MG63 (cell line): ENCODE measurements around the gene UNC13B. TPM values are rescaled to one million over a fixed set of nuclear protein-coding genes. Genes with fewer than 3 reads are reported as not detected.

ENCODE experiments used
- DNase-seq: peaks from one replicate; pipeline ENCODE4 v3.0.0-alpha.2; 2020
- H3K27me3 ChIP-seq: fragments of 250-450 bp; sonication (Bioruptor Pico); 2 replicates; pipeline ENCODE4 v1.5.1; 2020; ENCODE audit warnings: mild to moderate bottlenecking, moderate library complexity
- H3K36me3 ChIP-seq: fragments of 250-450 bp; sonication (Bioruptor Pico); 2 replicates; pipeline ENCODE4 v1.5.1; 2020; ENCODE audit warnings: mild to moderate bottlenecking, moderate library complexity
- H3K4me3 ChIP-seq: fragments of 250-450 bp; sonication (Bioruptor Pico); 2 replicates; pipeline ENCODE4 v1.5.1; 2020; ENCODE audit warnings: mild to moderate bottlenecking, moderate library complexity
- H3K9me3 ChIP-seq: fragments of 250-450 bp; sonication (Bioruptor Pico); 2 replicates; pipeline ENCODE4 v1.5.1; 2020; ENCODE audit warnings: mild to moderate bottlenecking, moderate library complexity
- total RNA-seq: library from RNA; depleted of rRNA; stranded (reverse); fragments of >200 nt; shearing (Covaris generic); gene quantifications from 2 replicates; pipeline ENCODE4 v1.2.3, GENCODE V29; 2014; ENCODE audit warnings: low replicate concordance

UNC13B gene
- total RNA-seq, 1 experiment from 2014 or later: 2.4 TPM

GRCh38 chr9:35364817-35365585 is 203.2 kb downstream of the UNC13B start:
- no peaks in the 10 kb centered on the region; the same call in 1 of the 2 replicates for H3K27me3 ChIP-seq
- no peaks in the 10 kb centered on the region for H3K9me3 ChIP-seq
- H3K4me3 ChIP-seq: no peak overlapping the region
- no peak for DNase-seq
- no peaks in the 10 kb centered on the region for H3K36me3 ChIP-seq

- Histone ChIP-seq H3K36me3 (no peaks in the 10 kb centered on the region), H3K9me3 (no peaks in the 10 kb centered on the region), H3K27me3 (no peaks in the 10 kb centered on the region; the same call in 1 of the 2 replicates), H3K4me3 (no peak overlapping the region)
- DNase-seq: no peak
Observed at GRCh38 chr9:35366627-35367026, 204.8 kb downstream of the UNC13B start.

DNA sequence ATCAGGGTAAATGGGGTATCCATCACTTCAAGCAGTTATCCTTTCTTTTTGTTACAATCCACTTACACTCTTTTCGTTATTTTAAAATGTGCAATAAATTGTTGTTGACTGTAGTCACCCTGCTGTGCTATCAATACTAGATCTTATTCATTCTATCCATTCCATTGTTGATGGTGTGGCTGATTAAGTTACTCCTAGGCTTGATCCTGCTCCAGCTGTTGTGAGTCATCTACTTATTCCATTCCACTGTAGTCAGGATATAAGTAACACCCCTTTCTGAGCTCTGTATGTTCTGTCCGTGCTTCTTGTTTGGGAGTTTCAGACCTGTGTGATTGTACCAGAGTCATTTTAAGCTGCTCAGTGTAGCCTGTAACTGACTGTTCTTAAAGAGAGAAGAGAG is 205.6 kb downstream of the UNC13B start:
- no peak overlapping the region for H3K4me3 ChIP-seq
- no peaks in the 10 kb centered on the region for H3K36me3 ChIP-seq
- no peaks in the 10 kb centered on the region for H3K9me3 ChIP-seq
- peak; percentile 89 for DNase-seq
- H3K27me3 ChIP-seq: no peaks in the 10 kb centered on the region

DNA sequence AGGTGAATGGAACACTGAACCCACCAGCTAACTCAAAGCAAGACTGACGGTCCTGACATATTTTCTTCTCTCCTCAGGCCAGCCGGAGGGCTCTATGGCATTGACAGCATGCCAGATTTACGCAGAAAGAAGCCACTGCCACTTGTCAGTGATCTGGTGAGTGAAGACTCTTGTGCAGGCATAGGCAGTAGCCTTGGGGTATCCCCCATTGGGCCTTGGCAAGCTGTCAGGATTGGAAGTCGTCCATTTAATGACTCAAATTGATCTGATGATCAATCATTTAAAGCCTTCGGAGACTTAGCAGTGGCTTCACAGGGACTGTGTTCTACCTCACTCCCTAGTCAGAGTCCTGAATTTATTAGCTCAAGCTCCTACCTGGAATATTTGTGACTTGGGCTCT is 208.4 kb downstream of the UNC13B start:
- H3K27me3 ChIP-seq: no peaks in the 10 kb centered on the region
- DNase-seq: no peak
- H3K4me3 ChIP-seq: no peak overlapping the region
- no peaks in the 10 kb centered on the region for H3K36me3 ChIP-seq
- H3K9me3 ChIP-seq: no peaks in the 10 kb centered on the region

- Histone ChIP-seq H3K9me3 (no peaks in the 10 kb centered on the region), H3K27me3 (no peaks in the 10 kb centered on the region), H3K4me3 (no peak overlapping the region), H3K36me3 (no peaks in the 10 kb centered on the region)
- peak; percentile 47 for DNase-seq
Observed at GRCh38 chr9:35374436-35374835, 212.6 kb downstream of the UNC13B start.

DNA sequence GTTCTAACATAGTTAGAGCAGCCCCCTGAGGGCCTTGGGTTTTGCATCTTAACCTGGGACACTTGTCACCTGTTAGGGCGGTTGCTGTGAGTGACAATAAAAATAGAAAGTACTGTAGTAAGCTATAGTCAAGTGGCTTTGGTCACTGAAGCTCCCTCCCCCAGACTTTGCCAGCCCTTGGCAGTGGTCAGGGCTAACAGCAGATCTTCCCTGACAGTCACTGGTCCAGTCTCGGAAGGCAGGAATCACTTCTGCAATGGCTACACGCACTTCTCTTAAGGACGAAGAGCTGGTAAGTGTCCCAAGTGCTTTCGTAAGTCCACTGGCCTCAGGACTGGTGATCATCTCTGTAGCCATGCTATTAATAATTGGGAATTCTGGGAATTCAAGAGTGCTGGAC is 213.1 kb downstream of the UNC13B start:
- no peaks in the 10 kb centered on the region for H3K36me3 ChIP-seq
- no peak overlapping the region for H3K4me3 ChIP-seq
- no peaks in the 10 kb centered on the region for H3K9me3 ChIP-seq
- H3K27me3 ChIP-seq: no peaks in the 10 kb centered on the region
- DNase-seq: no peak

GRCh38 chr9:35380039-35380438 is 218.2 kb downstream of the UNC13B start:
- H3K27me3 ChIP-seq: no peaks in the 10 kb centered on the region
- no peak for DNase-seq
- H3K36me3 ChIP-seq: no peaks in the 10 kb centered on the region
- H3K9me3 ChIP-seq: no peaks in the 10 kb centered on the region
- H3K4me3 ChIP-seq: no peak overlapping the region

DNA sequence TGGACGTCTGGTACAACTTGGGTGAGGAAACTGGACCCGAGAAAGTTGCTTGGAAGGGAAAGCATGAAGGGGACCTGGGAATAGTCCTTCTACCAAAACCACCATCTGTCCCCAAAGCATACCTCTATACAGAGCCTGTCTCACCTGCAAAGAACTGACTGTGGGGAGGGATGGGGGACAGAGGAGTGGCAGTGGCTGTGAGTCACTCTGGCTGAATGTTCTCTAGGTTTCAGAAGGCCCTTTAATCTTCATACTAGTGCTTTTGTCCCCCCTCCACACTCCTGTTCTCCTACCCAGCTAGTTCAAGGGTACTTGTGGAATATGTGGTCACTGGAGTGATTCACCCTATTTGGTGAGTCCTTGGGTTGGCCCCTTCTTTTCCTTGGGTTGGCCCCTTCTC is 218.8 kb downstream of the UNC13B start:
- Histone ChIP-seq H3K36me3 (no peaks in the 10 kb centered on the region), H3K4me3 (no peak overlapping the region), H3K9me3 (no peaks in the 10 kb centered on the region), H3K27me3 (no peaks in the 10 kb centered on the region)
- DNase-seq: no peak

GRCh38 chr9:35385042-35385441 is 223.2 kb downstream of the UNC13B start:
- H3K27me3 ChIP-seq: no peaks in the 10 kb centered on the region
- no peak overlapping the region for H3K4me3 ChIP-seq
- no peaks in the 10 kb centered on the region for H3K9me3 ChIP-seq
- H3K36me3 ChIP-seq: no peaks in the 10 kb centered on the region
- peak; percentile 43 for DNase-seq

GRCh38 chr9:35395076-35395705 is 233.4 kb downstream of the UNC13B start:
- DNase-seq: no peak
- no peaks in the 10 kb centered on the region for H3K9me3 ChIP-seq
- no peaks in the 10 kb centered on the region for H3K36me3 ChIP-seq
- H3K4me3 ChIP-seq: no peak overlapping the region
- no peaks in the 10 kb centered on the region for H3K27me3 ChIP-seq

- Histone ChIP-seq H3K9me3 (no peaks in the 10 kb centered on the region), H3K4me3 (no peak overlapping the region)
Observed at GRCh38 chr9:35395706-35396101, 233.9 kb downstream of the UNC13B start.

DNA sequence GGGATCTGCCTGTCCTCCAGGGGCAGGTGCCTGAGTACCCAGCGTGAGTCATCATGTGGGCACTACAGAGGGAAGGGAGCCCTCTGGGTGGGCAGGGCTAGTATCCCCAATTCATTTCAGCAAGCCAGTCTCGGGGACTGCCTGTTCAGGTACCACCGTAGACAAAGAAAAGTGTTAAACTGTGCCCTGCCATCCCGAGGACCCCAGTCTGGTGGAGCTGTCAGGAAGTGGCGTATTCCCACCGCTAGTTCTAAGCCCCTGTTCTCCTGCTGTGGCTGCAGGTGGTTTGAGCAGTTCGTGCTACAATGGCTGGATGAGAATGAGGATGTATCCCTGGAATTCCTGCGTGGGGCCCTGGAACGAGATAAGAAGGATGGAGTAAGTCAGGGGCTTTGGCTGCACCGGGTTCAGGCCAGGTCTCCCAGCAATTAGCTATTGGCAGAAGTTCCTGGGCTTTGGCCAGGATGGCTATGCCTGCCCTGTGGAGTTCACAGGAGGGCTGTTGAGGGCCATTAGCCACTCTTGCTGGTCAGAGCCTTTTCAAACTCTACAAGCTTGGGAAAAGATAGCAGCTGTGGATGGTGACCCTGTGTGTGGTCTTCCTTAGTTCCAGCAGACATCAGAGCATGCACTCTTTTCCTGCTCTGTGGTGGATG is 234.9 kb downstream of the UNC13B start:
- H3K4me3 ChIP-seq: no peak overlapping the region
- no peaks in the 10 kb centered on the region for H3K36me3 ChIP-seq
- no peaks in the 10 kb centered on the region for H3K27me3 ChIP-seq
- H3K9me3 ChIP-seq: no peaks in the 10 kb centered on the region
- DNase-seq: peak; percentile 14

More at GRCh38 chr9:35395706-35396101, 233.9 kb downstream of the UNC13B start:
- no peaks in the 10 kb centered on the region for H3K27me3 ChIP-seq
- H3K36me3 ChIP-seq: no peaks in the 10 kb centered on the region
- DNase-seq: no peak

DNA sequence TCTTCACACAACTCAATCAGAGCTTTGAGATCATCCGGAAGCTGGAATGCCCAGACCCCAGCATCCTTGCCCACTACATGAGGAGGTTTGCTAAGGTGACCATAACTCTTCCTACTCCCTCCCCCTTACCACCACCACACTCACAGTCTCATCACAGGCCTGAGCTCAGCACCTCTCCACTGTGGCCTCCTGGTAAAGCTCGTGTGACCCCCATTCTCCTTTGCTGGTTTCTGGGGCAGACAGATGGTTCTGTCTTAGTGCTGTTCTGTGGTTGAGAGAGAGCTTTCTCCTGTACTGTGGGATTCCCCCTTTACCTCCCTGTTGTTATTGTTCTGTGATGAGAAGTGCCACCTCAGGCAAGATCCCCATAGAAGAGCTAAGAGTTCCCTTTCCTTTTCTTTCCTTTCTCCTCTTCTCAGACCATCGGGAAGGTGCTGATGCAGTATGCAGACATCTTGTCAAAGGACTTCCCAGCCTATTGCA is 235.4 kb downstream of the UNC13B start:
- Histone ChIP-seq H3K9me3 (no peaks in the 10 kb centered on the region), H3K27me3 (no peaks in the 10 kb centered on the region), H3K4me3 (no peak overlapping the region), H3K36me3 (no peaks in the 10 kb centered on the region)
- no peak for DNase-seq

DNA sequence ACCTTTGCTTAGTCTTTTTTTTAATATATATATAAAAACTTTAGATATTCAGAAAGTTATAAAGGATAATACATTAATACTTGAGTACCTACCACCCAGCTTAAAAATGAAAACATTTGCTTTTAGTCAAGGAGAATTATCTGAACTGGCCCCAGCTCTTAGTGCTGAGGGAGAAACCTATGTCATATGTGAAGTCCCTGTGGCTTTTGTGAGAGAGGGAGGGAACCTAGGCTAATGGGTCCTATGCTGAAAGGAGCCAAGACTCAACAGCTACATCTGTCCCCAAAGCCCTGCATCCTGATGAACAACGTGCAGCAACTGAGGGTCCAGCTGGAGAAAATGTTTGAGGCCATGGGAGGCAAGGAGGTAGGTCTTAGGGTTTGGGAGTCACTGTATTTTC is 236.1 kb downstream of the UNC13B start:
- DNase-seq: no peak
- Histone ChIP-seq H3K4me3 (no peak overlapping the region), H3K9me3 (no peaks in the 10 kb centered on the region), H3K36me3 (no peaks in the 10 kb centered on the region), H3K27me3 (no peaks in the 10 kb centered on the region)

DNA sequence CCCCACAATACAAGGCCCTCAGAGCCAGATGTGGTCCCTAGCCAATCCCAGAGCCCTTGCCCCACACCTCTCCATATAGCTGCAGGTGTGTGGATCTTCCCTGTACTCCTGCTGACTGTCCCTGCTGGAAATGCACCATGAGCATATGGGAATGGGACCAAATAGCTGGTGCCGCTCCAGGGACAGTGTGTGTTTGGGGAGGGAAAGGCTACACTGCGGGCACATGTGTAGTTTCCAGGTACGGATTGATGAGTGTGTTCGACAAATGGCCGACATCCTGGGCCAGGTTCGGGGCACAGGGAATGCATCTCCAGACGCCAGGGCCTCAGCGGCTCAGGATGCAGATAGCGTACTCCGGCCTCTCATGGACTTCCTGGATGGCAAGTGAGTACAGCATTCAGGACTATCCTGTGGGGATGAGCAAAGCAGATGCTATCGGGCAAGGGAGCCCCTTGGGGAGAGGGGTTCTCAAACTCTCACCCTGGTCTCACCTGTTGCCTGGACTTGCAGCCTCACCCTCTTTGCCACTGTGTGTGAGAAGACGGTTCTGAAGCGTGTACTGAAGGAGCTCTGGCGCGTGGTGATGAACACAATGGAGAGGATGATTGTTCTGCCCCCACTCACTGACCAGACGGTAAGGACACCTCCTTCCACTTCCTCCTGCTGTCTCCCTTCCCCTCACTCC is 237.0 kb downstream of the UNC13B start:
- no peaks in the 10 kb centered on the region for H3K27me3 ChIP-seq
- DNase-seq: no peak
- no peaks in the 10 kb centered on the region for H3K36me3 ChIP-seq
- no peak overlapping the region for H3K4me3 ChIP-seq
- no peaks in the 10 kb centered on the region for H3K9me3 ChIP-seq

- no peak for DNase-seq
- Histone ChIP-seq H3K27me3 (no peaks in the 10 kb centered on the region), H3K9me3 (no peaks in the 10 kb centered on the region), H3K4me3 (no peak overlapping the region), H3K36me3 (no peaks in the 10 kb centered on the region)
Observed at GRCh38 chr9:35404865-35405264, 243.1 kb downstream of the UNC13B start.
